HG02970 (cell line): Measurements from ENCODE around the gene RNPEPL1.

ENCODE experiments used
- ATAC-seq: cut with Tn5 transposase; IDR thresholded peaks from one replicate; pipeline ENCODE4 v1.9.1; 2021; ENCODE audit warnings: mild to moderate bottlenecking, moderate library complexity, moderate number of reproducible peaks; ENCODE audit not compliant: unreplicated experiment, low FRiP score

The RNPEPL1 gene

DNA sequence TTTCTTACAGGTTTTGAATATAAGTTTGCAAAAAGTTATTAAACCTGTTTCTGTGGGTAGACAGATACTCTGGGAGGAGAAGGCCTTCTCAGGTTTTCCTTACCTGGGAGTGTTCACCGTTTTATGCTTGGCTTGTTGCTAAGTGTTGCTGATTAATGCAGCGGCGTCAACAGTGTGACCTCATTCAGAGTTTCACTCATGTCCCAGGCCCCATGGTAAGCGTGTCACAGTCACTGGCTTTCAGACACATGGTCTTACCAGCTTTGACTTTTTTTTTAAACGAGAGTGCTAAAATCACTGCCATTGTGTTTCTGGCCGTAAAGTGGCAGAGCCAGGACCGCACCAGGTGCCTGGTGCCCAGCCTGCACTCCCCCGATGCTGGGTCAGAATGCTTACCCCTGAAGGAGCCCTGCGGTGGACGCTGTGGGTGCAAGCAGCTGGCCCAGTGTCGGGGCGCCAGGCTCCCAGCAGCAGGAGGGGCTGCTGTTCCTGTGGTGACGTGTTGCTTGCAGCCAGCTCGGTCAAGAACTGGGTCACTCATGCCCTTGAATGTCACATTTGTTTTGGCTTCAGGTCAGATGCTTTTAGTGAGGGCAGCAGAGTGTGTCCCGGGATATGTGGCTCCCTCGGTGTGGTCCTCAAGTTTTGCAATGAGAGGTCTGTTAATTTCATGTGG, 21.7 kb downstream of the RNPEPL1 start:
- no peak for ATAC-seq

DNA sequence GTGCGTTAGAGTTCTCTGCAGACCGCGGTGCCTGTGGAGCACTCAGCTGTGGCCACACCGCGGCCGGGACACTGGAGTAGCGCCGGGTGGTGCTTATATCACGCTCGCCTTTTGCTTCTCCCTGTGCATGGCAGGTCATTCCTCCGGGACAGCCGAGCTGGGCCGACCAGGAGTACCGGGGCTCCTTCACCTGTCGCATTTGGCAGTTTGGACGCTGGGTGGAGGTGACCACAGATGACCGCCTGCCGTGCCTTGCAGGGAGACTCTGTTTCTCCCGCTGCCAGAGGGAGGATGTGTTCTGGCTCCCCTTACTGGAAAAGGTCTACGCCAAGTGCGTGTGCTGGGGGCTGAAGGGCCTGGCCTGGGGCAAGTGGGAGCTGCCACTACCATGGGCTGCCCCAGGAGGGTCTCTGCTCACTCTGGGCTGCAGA, 22.4 kb downstream of the RNPEPL1 start:
- no peak for ATAC-seq

DNA sequence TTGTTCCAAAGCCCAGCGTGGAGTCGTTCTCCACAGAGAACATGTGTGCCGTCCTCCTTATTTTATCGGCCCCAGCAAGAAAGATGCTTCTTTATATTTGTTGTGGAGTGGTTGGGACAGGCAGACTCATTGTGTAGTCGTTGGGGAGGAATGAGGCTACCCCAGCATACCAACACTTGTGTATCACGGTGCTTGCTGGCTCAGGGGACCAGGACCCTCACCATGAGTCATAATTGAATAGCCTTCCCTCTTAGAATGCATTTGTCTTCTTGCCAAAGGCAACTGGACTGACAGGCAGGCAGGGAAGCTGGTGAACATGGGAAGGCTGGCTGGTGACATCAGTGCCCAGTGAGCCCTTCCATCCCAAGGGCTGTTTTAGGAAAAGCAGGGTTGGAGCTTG, 22.9 kb downstream of the RNPEPL1 start:
- no peak for ATAC-seq

DNA sequence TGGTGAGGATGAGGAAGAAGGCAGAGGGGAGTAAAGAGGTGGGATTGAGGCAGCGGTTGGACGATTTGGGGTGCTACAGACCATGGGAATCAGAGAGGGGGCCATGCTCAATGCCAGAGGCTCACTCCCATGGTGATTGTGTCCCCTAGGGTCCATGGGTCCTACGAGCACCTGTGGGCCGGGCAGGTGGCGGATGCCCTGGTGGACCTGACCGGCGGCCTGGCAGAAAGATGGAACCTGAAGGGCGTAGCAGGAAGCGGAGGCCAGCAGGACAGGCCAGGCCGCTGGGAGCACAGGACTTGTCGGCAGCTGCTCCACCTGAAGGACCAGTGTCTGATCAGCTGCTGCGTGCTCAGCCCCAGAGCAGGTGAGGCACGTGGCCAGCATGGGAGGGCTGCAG, 23.5 kb downstream of the RNPEPL1 start:
- no peak for ATAC-seq

DNA sequence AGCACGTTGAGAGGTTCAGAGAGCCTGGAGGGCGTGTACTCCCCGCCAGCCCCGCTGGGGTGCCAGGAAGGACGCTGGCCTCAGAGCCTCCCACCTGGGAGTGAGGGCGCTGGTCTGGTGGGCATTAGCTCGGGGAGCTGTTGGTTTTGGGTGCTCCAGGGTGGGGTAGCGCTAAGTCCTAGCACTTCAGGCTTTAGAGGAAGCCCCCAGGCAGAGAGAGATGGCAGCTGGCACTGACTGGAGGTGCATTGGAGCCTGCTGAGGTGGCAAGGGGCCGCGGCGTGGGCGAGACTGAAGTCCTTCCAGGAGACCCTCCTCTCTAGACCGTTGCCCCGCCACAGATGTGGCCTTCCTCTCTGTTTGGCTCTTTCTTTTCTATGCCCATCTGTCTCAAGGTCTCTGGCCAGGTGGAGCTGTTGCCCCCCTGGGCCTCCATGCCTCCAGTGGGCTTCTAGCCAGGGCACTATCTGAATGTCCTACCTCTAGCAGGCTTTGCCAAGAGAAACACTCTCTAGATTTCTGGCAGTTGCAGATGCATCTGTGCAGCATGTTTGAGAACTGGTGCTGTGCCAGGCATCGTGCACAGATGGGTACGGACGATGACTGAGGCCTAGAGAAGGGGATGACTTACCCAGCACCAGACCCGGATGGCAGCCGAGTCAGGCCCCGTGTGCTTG, 24.9 kb downstream of the RNPEPL1 start:
- no peak for ATAC-seq

DNA sequence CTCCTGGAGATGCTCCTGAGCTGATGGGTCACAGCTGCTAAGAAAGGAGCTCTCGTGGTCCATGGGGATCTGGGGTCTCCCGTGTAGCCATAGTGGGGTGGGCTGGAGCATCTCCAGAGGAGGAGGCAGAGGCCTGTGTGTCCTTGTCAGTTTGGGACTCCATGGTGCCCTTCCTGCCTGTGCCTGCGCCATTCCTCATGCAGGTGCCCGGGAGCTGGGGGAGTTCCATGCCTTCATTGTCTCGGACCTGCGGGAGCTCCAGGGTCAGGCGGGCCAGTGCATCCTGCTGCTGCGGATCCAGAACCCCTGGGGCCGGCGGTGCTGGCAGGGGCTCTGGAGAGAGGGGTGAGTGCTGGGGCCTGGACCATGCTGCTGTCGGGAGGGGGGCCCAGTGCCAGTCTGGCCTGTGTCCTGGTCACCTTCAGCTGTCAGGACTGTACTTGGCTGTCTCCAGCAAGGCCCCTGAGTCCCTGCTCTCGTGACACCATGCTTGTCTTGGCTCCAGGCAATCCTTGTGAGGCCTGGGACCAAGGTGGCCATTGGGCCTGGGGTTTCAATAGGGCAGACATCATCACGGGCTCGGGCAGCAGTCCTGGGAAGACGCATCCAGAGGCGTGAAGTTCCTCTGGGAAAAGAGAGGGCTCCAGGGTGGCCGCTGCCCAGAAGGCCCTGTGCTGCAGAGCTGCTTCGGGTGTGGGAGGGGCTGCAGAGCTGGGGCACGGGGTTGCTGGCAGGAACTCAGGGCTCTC, 25.6 kb downstream of the RNPEPL1 start:
- no peak for ATAC-seq

DNA sequence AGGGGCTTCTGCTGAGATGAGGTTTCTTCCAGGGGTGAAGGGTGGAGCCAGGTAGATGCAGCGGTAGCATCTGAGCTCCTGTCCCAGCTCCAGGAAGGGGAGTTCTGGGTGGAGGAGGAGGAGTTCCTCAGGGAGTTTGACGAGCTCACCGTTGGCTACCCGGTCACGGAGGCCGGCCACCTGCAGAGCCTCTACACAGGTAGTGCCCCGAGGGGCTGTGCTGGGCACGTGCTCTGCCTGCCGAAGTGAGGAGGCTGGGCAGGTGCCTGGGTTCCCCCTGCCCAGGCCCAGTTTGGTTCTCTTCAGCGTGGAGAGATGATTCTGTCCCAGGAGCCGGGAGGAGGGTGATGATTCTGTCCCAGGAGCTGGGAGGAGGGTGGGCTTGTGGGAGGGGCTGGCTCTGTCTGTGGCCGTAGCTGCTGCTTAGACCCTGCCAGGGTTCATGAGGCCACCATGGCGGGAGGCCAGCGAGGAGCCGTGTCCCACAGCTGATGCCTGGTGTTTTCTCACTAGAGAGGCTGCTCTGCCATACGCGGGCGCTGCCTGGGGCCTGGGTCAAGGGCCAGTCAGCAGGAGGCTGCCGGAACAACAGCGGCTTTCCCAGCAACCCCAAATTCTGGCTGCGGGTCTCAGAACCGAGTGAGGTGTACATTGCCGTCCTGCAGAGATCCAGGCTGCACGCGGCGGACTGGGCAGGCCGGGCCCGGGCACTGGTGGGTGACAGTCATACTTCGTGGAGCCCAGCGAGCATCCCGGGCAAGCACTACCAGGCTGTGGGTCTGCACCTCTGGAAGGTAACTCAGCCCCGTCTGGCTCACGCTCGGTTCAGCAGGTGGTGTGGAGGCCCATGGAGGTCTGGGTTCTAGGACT, 26.5 kb downstream of the RNPEPL1 start:
- no peak for ATAC-seq

DNA sequence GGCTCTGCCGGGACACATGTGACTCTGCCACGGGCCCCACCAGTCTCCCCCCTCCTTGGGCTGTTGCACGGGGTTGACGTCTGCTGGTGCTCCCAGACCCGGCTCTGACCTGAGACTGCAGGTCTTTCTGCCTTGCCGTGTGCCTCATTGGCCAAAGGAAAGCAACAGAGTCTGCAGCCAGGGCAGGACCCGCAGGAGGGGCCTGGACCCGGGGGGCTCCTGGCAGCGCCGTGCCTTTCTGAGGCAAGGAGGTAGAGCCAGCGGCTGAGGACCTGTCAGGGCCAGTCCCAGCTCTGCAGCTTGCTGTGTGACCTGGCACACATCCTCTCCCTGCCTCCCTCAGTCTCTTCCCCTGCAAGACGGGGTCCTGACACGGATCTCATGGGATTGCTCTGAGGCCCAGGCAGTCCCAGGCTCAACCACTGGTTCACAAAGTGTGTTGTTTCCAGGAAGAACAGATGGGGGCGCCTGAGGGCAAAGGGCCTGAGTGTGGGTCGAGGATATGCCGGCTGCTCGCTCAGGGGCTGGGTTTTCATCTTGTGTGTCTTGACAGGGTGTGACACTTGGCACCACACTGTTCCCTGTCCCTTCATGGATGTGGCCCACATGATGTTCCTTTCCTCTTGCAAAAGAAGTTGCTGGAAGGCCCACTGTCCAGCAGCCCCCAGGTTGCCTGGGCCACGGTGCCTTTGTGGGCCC, 27.2 kb downstream of the RNPEPL1 start:
- ATAC-seq: no peak

DNA sequence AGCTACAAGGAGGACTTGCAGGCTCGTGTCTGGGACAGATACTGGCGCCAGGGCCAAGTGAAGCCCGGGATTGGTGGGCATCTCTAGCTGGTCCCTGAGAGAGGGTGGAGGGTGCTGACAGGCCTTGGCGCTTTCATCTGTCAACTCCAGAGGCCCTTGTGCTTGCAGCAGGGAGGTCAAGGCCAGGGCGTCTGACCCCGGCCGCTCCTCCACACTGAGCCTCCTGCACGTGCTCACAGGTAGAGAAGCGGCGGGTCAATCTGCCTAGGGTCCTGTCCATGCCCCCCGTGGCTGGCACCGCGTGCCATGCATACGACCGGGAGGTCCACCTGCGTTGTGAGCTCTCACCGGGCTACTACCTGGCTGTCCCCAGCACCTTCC, 27.8 kb downstream of the RNPEPL1 start:
- no peak for ATAC-seq

DNA sequence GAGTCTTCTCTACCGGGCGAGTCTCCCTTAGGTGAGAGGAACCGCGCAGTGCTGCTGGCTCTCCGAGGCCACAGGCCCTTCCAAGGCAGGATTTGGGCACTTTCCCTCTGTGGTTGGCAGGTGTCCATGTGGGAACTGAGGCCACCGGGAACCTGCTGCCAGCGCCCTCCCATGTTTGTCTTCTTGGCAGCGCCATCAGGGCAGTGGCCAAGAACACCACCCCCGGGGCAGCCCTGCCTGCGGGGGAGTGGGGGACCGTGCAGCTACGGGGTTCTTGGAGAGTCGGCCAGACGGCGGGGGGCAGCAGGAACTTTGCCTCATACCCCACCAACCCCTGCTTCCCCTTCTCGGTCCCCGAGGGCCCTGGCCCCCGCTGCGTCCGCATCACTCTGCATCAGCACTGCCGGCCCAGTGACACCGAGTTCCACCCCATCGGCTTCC, 28.2 kb downstream of the RNPEPL1 start:
- ATAC-seq: no peak

DNA sequence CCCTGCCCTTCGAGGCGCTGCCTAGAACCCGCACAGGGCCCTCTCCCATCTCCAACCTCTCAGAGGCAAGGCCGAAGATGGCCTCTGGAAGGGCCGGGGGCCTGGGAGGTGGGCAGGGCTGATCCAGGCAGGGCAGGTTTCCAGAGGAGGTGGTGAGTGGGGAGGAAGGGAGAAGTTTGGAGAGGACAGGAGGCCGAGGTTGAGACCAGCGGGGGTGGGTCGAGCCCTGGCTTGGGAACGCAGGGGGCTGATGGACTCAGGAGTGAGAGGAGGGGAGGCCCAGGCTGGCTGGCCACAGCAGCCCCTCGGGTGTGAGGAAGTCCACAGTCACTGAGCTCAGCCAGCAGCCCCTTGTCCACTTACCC, 28.8 kb downstream of the RNPEPL1 start:
- ATAC-seq: no peak

DNA sequence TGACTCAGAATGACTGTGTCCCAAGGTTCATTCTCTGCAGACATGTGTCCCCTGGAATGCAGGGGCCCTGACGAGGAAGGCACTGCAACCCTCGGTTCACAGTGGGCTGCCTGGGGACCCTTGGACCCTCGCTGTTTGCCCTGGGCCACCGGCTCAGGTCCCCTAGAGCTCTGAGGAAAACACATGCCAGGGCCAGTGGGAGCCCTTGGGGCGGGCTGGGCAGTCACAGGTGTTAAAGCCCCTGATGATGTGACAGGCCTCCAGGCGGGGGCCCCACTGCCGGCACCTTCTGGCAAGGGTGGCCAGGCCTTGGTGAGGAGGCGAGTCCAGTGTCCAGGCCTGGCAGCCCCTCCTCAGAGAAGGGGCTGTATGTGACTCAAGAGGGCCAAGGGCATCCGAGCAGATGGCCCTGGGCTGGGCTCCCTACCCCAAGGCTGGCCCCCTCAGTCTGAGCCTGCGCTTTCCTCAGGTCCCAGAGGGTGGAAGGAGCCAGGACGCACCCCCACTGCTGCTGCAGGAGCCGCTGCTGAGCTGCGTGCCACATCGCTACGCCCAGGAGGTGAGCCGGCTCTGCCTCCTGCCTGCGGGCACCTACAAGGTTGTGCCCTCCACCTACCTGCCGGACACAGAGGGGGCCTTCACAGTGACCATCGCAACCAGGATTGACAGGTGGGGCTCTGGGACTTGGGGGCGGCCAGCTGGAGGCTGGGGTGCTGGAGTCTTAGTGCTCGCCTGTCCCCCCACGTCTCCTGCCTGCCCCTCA, 29.3 kb downstream of the RNPEPL1 start:
- ATAC-seq: no peak

DNA sequence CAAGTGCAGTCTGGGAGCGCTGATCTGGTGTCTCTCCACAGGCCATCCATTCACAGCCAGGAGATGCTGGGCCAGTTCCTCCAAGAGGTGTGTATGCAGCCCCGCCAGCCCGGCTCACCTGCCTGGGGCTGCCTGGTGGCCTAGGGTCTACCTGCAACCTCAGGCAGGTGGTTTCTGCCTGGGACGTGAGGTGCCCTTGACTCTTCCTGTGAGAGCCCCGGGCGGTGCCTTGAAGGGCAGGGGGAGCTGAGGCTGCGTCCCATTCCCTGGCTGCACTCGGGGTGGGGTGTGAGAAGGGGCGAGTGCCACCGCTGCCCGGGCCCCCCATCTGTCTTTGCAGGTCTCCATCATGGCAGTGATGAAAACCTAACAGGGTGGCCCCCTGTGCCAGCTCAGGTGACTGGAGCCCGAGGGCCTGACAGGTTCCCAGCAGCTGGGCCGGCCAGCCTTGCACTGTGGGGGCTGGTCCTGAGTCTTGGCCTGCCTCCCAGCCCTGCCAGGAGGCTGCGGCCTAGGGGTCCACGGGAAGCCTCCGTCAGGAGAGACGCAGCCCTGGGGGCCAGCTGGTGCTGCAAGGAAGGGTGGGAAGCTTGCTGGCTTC, 30.1 kb downstream of the RNPEPL1 start:
- no peak for ATAC-seq

DNA sequence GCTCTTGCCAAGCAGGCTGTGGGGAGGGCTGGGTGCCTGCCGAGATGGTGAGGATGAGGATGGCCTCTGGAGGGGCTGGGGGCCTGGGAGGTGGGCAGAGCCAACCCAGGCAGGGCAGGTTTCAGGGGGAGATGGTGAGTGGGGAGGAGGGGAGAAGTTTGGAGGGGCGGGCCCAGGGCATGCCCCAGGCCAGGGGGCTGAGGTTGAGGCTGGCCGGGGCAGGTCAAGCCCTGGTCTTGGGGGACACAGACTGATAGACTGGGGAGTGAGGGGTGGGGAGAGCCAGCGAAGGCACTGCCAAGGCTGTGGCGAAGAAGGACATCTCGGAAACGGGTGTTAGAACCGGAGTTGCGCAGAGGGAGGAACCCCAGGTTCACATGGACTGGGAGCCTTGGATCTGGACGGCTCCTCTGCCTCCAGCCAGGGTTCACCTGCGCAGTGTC, 30.9 kb downstream of the RNPEPL1 start:
- ATAC-seq: no peak

DNA sequence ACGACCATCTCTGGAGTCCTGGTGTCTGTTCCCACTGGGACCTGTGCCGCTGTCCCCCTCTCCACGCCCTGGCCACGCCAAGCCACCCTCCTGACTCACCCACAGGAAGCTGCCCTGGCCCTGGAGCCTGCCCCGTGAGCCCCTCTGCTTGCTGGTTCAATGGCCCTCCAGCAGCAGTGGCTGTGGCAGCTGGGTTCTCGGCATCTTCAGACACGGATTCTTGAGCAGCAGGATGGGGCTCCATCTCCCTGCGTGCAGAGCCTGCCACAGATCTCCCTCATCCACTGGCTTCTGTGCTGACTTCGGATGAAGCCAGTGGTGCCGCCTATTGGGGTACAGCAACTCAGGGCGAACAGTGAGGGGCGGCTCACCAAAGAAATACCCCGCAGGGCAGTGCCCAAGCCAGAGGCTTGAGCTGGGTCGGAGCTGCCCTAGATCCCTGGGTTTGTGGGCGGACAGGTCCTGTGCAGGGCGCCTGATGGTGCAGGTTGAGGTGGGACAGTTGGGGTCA, 32.2 kb downstream of the RNPEPL1 start:
- ATAC-seq: no peak

DNA sequence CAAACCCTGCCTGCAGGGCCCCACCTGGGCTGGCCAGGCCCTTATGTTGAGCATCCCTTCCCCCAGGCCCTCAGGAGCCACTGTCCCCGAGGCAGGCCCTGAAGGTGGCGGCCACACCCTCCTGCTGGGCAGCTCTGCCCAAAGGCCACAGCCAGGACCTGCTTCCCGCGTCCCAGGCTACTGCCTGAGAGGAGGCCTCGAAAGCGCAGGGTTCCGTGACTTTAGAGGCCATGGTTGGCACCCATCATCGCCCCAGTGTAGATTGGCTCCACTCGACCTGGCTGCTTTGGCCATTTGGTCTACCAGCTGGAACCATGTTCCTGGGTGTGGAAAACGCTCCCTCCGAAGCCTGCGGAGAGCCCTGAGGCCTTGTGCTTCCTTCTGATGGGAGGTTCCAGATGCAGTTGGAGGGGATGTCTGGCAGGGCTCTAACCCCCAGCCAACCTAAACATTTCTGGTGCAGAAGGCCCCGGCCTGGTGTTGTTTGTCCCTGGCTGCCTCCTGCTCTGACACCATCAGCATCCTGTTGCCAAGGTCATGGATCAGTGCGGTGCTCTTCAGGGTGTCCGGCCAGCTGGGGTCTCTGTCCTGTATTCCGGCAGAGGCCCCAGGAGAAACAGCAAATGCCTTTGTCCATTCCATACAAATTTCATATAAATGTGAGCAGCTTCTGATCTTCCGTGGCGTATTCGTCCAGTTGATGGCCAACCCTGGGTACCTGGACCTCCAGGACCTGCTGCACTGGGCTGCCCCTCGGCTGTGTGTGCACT, 33.0 kb downstream of the RNPEPL1 start:
- no peak for ATAC-seq

DNA sequence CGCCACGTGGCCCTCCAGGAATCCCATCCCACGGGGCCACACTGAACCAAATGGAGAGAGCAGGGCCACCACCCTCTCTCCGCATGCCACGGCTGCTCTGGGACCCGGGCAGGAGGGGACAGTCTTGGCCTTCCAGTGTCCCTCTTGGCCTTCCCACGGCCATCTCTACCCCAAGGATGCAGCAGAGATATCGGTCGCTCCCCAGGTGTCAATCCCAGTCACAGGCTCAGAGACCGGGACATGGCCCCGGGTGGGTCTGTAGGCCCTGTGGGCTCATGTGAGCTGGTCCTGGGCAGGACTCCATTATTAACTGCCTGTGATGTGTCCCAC, 33.5 kb downstream of the RNPEPL1 start:
- ATAC-seq: no peak
